CD14-positive monocyte (primary cell): ENCODE results near the gene FGF14. TPM values are rescaled to one million over a fixed set of nuclear protein-coding genes. Genes with fewer than 3 reads are reported as not detected.

Experiments used
- DNase-seq, 3 donors: peaks; one replicate each; pipeline ENCODE4 v3.0.0-alpha.2; 2011 to 2022
- H2AFZ ChIP-seq: 2 replicates; pipeline ENCODE4 v1.6.0; 2012; ENCODE audit warnings: mild to moderate bottlenecking, low read depth, low read length, inconsistent platforms; ENCODE audit not compliant: insufficient read depth, poor library complexity, severe bottlenecking
- H3K27ac ChIP-seq, 2 donors: 1 replicate in 1 of 2; 2 replicates in 1 of 2; pipeline ENCODE4 v1.5.1; 2012 to 2013; ENCODE audit warnings: low read length in 2 of 2, control low read depth in 1 of 2, inconsistent platforms in 1 of 2, low read depth in 1 of 2, mild to moderate bottlenecking in 1 of 2
- H3K27me3 ChIP-seq, 2 donors: one replicate each; pipeline versions ENCODE4 v1.6.0 to v1.6.1; 2011 to 2013; ENCODE audit warnings: low read length in 2 of 2; ENCODE audit not compliant: control insufficient read depth in 2 of 2, insufficient read depth in 2 of 2
- H3K36me3 ChIP-seq, 2 donors: replicated peaks in 1 of 2; 1 replicate in 1 of 2; 2 replicates in 1 of 2; pipeline versions ENCODE4 v1.5.1 to v1.6.1; 2012 to 2013; ENCODE audit warnings: low read length in 2 of 2, control low read depth in 1 of 2, inconsistent platforms in 1 of 2, mild to moderate bottlenecking in 1 of 2; ENCODE audit not compliant: insufficient read depth in 2 of 2, control insufficient read depth in 1 of 2
- H3K4me1 ChIP-seq, 2 donors: 1 replicate in 1 of 2; 2 replicates in 1 of 2; pipeline versions ENCODE4 v1.5.1 to v1.6.1; 2012 to 2013; ENCODE audit warnings: low read length in 2 of 2, control low read depth in 1 of 2, inconsistent platforms in 1 of 2, mild to moderate bottlenecking in 1 of 2, moderate library complexity in 1 of 2; ENCODE audit not compliant: insufficient read depth in 2 of 2, control insufficient read depth in 1 of 2
- H3K4me2 ChIP-seq: replicated peaks from 2 replicates; pipeline ENCODE3; 2012; ENCODE audit warnings: low read length, moderate library complexity, mild to moderate bottlenecking; ENCODE audit not compliant: poor library complexity, severe bottlenecking; ENCODE audit errors: extremely low read depth
- H3K4me3 ChIP-seq, 3 experiments: fragments of 200-600 bp in 1 of 3; sonication (generic) in 1 of 3; replicated peaks in 1 of 3; 1 replicate in 2 of 3; 2 replicates in 1 of 3; pipeline ENCODE4 v1.5.1; 2011 to 2013; ENCODE audit warnings: low read length in 3 of 3, mild to moderate bottlenecking in 3 of 3, control low read depth in 2 of 3, low read depth in 2 of 3, inconsistent platforms in 1 of 3, moderate library complexity in 1 of 3
- H3K79me2 ChIP-seq: 2 replicates; pipeline ENCODE4 v1.6.0; 2012; ENCODE audit warnings: mild to moderate bottlenecking, control low read depth, inconsistent platforms, low read length, moderate library complexity; ENCODE audit not compliant: insufficient read depth
- H3K9ac ChIP-seq: 2 replicates; pipeline ENCODE4 v1.6.0; 2017; ENCODE audit warnings: low read length, mild to moderate bottlenecking; ENCODE audit not compliant: insufficient read depth, poor library complexity, severe bottlenecking
- H3K9me3 ChIP-seq, 2 donors: replicated peaks in 1 of 2; 1 replicate in 1 of 2; 2 replicates in 1 of 2; pipeline versions ENCODE4 v1.5.1 to v1.6.1; 2012 to 2013; ENCODE audit warnings: low read length in 2 of 2, control low read depth in 1 of 2; ENCODE audit not compliant: control insufficient read depth in 1 of 2, insufficient read depth in 1 of 2
- H4K20me1 ChIP-seq: 2 replicates; pipeline ENCODE4 v1.6.0; 2012; ENCODE audit warnings: mild to moderate bottlenecking, low read length, control low read depth, moderate library complexity; ENCODE audit not compliant: insufficient read depth
- H3K27ac Mint-ChIP-seq, 7 donors: one replicate each; pipeline ENCODE4 v1.8.0; 2020; ENCODE audit warnings: mild to moderate bottlenecking in 7 of 7, mixed read lengths in 7 of 7, moderate library complexity in 6 of 7, inconsistent platforms in 2 of 7
- H3K27me3 Mint-ChIP-seq, 3 donors: one replicate each; pipeline ENCODE4 v1.8.0; 2021 to 2022; ENCODE audit warnings: low read depth in 3 of 3, mild to moderate bottlenecking in 3 of 3, mixed read lengths in 3 of 3, moderate library complexity in 3 of 3, inconsistent platforms in 1 of 3
- H3K36me3 Mint-ChIP-seq, 2 donors: one replicate each; pipeline ENCODE4 v1.8.0; 2020; ENCODE audit warnings: mixed read lengths in 2 of 2, inconsistent platforms in 1 of 2, mild to moderate bottlenecking in 1 of 2
- H3K4me1 Mint-ChIP-seq: one replicate; pipeline ENCODE4 v1.8.0; 2020; ENCODE audit warnings: mild to moderate bottlenecking, mixed read lengths
- H3K4me3 Mint-ChIP-seq, 2 donors: one replicate each; pipeline ENCODE4 v1.8.0; 2020; ENCODE audit warnings: mild to moderate bottlenecking in 2 of 2, mixed read lengths in 2 of 2, moderate library complexity in 1 of 2
- H3K9me3 Mint-ChIP-seq, 7 donors: one replicate each; pipeline ENCODE4 v1.8.0; 2020 to 2022; ENCODE audit warnings: mixed read lengths in 7 of 7, mild to moderate bottlenecking in 6 of 7, moderate library complexity in 6 of 7, inconsistent platforms in 2 of 7
- CTCF ChIP-seq: fragments of 200-600 bp; IDR thresholded peaks from one replicate; pipeline ENCODE4 v1.8.0; 2022; ENCODE audit warnings: antibody characterized with exemption, mild to moderate bottlenecking
- WGBS: methylation state at CpG from one replicate; pipeline ENCODE4 v1.1.5; 2013; ENCODE audit warnings: missing lambda C conversion rate; ENCODE audit not compliant: insufficient coverage; 5-methylcytosine and 5-hydroxymethylcytosine counted together
- intact Hi-C, 2 donors: fragments of 100-400 bp; cut with micrococcal nuclease; formaldehyde crosslinking; loops; one replicate each; pipeline versions ENCODE4 v1.15.0 to v1.15.1; 2023
- polyA plus RNA-seq, 3 donors: library from polyadenylated mRNA; depleted of rRNA in 1 of 3; unstranded in 2 of 3; stranded (reverse) in 1 of 3; fragments of 300-500 nt in 2 of 3; fragments of >200 nt in 1 of 3; fragmentation: Illumina TruSeq in 2 of 3; gene quantifications; 1 replicate in 2 of 3; 2 replicates in 1 of 3; pipeline ENCODE4 v1.2.3, GENCODE V29; 2012 to 2021

FGF14 gene
- polyA plus RNA-seq, 3 donors: not detected

- H3K27ac Mint-ChIP-seq: no peak overlapping the region
- Histone ChIP-seq H3K4me1 (no peaks in the 10 kb centered on the region), H3K9me3 (no peaks in the 10 kb centered on the region), H3K9ac (no peak overlapping the region), H3K4me3 (no peak overlapping the region), H4K20me1 (no peaks in the 10 kb centered on the region), H3K4me2 (no peak overlapping the region), H3K27me3 (no peaks in the 10 kb centered on the region), H2AFZ (no peak overlapping the region), H3K79me2 (no peaks in the 10 kb centered on the region), H3K36me3 (no peaks in the 10 kb centered on the region), H3K27ac (no peak overlapping the region)
- no CpG with 5 or more reads among the region's 2 CpGs for WGBS
- peaks cover 0 to 1% (median 0%) of the 10 kb centered on the region in 3 donors for H3K27me3 Mint-ChIP-seq
- no peaks in the 10 kb centered on the region for H3K4me1 Mint-ChIP-seq
- intact Hi-C loops: no loop called here
- no peak overlapping the region for H3K4me3 Mint-ChIP-seq
- H3K36me3 Mint-ChIP-seq: no peaks in the 10 kb centered on the region
- H3K9me3 Mint-ChIP-seq: no peaks in the 10 kb centered on the region
- no peak for DNase-seq
- TF ChIP-seq CTCF: no peak
Observed at GRCh38 chr13:101939370-101939769, 462.5 kb downstream of the FGF14 start.

GRCh38 chr13:101935828-101936227 is 466.0 kb downstream of the FGF14 start:
- no peak overlapping the region for H2AFZ ChIP-seq
- Mint-ChIP-seq H3K4me1 (no peaks in the 10 kb centered on the region), H3K36me3 (no peaks in the 10 kb centered on the region), H3K27ac (no peak overlapping the region), H3K9me3 (peaks cover 0 to 2% (median 0%) of the 10 kb centered on the region in 7 donors), H3K4me3 (no peak overlapping the region), H3K27me3 (peaks cover 1 to 4% (median 2%) of the 10 kb centered on the region in 3 donors)
- no peak overlapping the region for H3K4me2 ChIP-seq
- H3K4me1 ChIP-seq: no peaks in the 10 kb centered on the region
- no peaks in the 10 kb centered on the region for H3K36me3 ChIP-seq
- H3K27me3 ChIP-seq: no peaks in the 10 kb centered on the region
- intact Hi-C loops: no loop called here
- no peak for DNase-seq
- no peaks in the 10 kb centered on the region for H4K20me1 ChIP-seq
- no CpG with 5 or more reads among the region's 2 CpGs for WGBS
- no peak overlapping the region for H3K27ac ChIP-seq
- TF ChIP-seq CTCF: no peak
- H3K79me2 ChIP-seq: no peaks in the 10 kb centered on the region
- no peak overlapping the region for H3K9ac ChIP-seq
- H3K9me3 ChIP-seq: no peaks in the 10 kb centered on the region
- H3K4me3 ChIP-seq: no peak overlapping the region
